Islet precursor cell (in vitro differentiated cells): ENCODE data around the gene C3orf52.

Source experiments
- DNase-seq: peaks from one replicate; pipeline ENCODE4 v3.0.0-alpha.2; 2018

C3orf52 gene

DNA sequence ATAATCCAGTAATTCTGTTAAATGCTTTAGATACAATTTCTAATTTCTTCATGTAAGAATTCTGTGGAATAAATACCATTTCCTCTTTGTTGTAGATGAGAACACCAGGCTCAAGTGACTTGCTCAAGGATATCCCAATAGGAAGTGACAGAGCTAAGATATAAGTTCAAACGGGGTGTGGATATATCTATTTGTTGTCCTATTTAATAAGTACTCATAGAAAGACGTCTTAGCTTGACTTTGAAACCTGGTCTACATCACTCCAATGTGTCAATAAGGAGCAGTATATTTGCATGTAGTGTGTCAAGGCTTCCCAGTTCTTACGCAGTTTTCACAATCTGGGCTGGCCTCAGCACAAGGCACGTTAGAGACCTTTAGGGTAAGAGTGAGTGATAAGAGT is 51.6 kb downstream of the C3orf52 start:
- DNase-seq: no peak

DNA sequence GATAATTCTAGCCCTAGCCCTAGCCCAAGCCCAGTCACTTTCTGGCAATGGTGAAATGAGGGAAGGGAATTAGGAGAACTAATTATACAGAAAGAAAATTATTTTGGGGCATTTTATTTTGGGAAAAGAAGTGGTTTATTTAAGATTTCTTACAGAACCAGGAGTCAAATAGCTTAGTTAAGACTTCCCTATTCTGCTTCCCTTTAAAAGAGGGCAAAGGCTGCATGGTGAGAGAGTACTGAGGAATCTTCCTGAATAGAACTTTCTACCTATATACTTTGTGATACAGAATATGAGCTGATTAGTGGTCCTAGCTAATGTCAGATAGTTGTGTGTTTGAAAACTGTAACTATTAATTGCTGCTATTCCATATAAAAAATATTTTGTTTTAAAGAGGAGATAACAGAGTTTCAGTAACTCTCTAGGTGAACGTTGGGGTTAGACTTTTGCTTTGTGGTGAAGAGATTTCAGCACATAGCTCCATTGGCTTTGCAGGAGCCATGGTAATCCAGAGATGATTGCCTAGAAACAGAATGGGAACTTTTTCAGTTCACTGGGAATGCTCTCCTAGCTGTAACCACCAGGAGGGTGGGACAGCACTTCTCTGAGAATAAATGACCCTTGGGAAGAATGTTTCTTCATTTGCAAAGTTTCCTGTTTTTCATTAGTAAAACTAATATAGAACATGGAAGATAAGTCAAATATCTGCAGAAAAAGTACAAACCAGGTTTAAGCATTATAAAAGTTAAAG is 52.2 kb downstream of the C3orf52 start:
- no peak for DNase-seq

DNA sequence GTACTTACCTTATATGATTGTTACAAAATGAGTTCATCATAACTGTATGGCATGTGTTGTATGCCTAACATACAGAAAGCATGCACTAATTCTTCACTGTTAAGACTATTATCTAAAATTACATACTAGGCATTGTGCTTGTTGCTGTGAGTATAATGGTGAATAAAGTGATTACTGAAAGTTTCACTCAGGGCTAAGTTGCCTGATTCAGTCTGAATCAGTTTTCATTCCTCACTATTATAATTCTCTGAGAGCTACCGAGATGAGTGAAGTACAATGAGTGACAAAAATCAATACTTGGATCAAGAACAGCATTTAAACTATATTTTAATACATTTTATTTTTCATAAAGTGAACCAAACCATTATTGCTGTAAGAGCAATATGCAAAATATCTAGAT is 54.4 kb downstream of the C3orf52 start:
- DNase-seq: no peak

DNA sequence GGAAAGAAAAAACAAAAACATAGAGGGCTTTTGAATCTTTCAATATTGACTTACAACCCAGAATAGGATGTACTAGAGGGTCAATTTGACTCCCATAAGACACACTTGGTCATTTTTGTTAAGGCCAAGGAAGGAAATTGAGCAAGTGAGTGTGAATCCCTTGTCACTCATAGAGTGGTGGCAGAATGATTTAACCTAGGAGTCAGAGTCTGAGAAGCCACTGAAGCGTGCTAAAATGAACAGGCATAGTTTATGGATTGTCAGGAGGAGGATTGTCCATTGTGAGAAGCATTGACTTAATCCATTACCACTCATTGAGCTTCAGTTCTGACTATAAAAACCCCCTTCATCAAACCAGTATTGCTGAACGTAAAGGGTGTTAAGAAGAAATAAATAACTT is 55.1 kb downstream of the C3orf52 start:
- DNase-seq: no peak

DNA sequence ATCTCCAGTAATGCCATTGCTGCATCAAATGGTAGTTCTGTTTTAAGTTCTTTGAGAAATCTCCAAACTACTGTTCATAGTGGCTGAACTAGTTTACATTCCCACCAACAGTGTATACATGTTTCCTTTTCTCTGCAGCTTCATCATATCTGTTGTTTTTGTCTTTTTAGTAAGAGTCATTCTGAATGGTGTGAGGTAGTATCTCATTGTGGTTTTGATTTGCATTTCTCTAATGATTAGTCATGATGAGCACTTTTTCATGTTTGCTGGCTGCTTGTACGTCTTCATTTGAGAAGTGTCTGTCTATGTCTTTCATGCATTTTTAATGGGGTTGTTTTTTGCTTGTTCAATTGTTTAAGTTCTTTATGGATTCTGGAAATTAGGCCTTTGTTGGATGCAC is 57.1 kb downstream of the C3orf52 start:
- no peak for DNase-seq

DNA sequence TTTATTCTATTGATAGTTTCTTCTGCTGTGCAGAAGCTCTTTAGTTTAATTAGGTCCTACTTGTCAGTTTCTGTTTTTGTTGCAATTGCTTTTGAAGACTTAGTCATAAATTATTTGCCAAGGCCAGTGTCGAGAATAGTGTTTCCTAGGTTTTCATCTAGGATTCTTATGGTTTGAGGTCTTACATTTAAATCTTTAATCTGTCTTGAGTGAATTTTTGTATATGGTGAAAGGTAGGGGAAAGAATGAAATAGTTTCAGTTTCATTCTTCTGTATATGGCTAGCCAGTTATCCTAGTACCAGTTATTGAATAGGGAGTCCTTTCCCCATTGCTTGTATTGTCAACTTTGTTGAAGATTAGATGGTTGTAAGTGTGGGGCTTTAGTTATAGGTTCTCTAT is 57.5 kb downstream of the C3orf52 start:
- no peak for DNase-seq

DNA sequence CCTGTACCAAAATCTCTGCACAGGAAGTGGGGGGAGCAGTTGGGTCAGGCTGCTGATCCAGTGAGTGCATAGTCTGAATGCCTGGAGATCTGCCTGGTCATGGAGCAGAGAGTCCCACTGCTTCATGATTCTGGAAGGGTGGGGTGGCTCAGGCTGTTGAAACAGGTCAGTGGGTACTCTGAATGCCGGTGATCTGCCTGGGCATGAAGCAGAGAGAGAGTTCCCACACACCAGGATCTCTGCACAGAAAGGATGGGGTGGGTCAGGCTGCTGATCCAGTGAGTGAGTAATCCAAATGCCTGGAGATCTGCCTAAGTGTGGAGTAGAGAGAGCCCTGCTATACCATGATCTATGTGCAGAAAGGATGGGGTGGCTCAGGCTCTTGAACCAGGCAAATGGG is 62.9 kb downstream of the C3orf52 start:
- DNase-seq: no peak

DNA sequence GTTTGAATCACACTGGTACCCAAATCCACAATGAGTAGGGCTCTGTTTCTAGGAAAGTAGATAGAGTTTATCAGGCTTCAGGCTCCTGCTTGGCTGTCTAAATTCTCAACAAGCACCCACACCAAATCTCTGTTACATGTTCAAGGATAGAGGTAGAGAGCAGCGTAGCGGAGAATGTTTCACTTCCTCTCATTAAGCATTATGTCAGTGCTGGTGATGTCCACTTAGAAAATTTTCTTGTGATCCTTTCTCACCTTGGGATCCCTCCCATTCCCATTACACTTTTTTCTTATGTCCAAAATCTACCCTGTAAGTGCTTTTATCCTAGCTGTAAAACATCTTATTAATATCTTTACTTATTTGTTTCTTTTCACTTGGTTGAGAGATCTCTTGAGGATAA is 81.6 kb downstream of the C3orf52 start:
- no peak for DNase-seq
